ENCODE measurements around the gene ANKRD31. TPM values are rescaled to one million over a fixed set of nuclear protein-coding genes. Genes with fewer than 3 reads are reported as not detected.
"Not testable (repeated sequence)": the region's sequence is repeated elsewhere in the genome, so short reads cannot be mapped to it uniquely, and the experiment has no call there.

The ANKRD31 gene
- total RNA-seq, 1 experiment from 2014 or later, result 0.15 TPM

DNA sequence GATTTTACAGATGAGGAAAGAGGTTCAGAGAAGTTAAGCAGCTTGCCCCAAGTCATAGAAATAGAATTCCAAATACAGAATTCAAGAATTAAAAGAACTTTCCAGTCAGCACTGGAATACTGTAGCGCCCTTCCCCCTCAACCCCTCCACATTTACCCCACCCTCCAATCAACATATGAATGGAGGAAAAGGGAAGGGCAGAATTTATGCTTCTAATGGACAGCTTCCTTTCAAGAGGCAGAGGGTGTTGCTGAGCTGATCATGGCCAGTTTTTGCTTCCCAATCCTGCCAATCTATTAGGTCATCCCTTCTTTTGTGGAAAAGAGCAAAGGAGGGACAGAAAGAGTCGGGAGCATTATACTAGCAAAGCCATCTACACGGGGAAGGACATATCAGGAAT, 39.1 kb upstream of the ANKRD31 start:
- Histone ChIP-seq H3K4me1 (ENCODE audit: insufficient read depth, low read length, poor library complexity, severe bottlenecking) (no peaks in the 10 kb centered on the region), H3K9me3 (ENCODE audit: low read depth, low read length, poor library complexity, severe bottlenecking) (no peaks in the 10 kb centered on the region), H3K27me3 (replicated peaks; ENCODE audit: insufficient read depth, low read depth, low read length, poor library complexity) (no peaks in the 10 kb centered on the region), H3K4me3 (ENCODE audit: low read depth, low read length, poor library complexity, severe bottlenecking) (no peak overlapping the region), H3K36me3 (ENCODE audit: insufficient read depth, low read length, poor library complexity, severe bottlenecking) (no peaks in the 10 kb centered on the region), H3K27ac (ENCODE audit: low read depth, low read length, poor library complexity, severe bottlenecking) (no peak overlapping the region)
- ChIA-PET CTCF (interaction anchor here (0.7 kb wide), 1 partner anchor 550 kb away, joined by 3 read pairs; no protein-coding TSS in a partner anchor), POLR2A (ENCODE audit: low non-redundant PET) (no interaction called here)
- intact Hi-C loops (cut with micrococcal nuclease; ENCODE audit: unreplicated experiment), result no loop called here
- DNase-seq (ENCODE audit: low spot score), result no peak
- no TSS peak for BruUV-seq (replicated peaks)
- TF ChIP-seq CTCF (conservative IDR thresholded peaks at IDR 0.05; ENCODE audit: low read depth, low read length), result no peak
- no peak for TF ChIP-seq EZH2 (IDR thresholded peaks at IDR 0.05; ENCODE audit: borderline replicate concordance, low read depth, low read length, poor library complexity, severe bottlenecking)

DNA sequence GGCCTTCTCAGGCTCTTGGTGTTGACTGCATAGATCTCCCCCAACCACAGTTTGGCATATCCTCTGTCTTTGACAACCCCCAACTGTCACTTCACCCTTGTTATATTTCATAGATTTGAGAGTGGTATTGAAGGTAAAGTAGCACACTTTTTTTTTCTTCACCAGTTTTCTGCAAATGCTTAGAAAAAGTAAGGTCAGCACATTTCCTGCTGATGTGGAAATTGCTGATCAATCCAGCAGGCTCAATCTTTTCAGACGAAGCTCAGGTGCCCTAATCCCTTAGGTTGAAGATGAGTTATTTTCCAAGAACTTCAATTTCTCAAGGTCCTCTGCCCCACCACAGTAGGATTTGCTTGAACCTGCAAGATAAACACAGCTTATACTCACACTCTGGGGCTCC, 38.5 kb upstream of the ANKRD31 start:
- H3K27me3 ChIP-seq (replicated peaks; ENCODE audit: insufficient read depth, low read depth, low read length, poor library complexity), result no peaks in the 10 kb centered on the region
- intact Hi-C loops (cut with micrococcal nuclease; ENCODE audit: unreplicated experiment), result no loop called here
- H3K36me3 ChIP-seq (ENCODE audit: insufficient read depth, low read length, poor library complexity, severe bottlenecking), result no peaks in the 10 kb centered on the region
- POLR2A ChIA-PET (ENCODE audit: low non-redundant PET), result no interaction called here
- no peaks in the 10 kb centered on the region for H3K9me3 ChIP-seq (ENCODE audit: low read depth, low read length, poor library complexity, severe bottlenecking)
- no peak for TF ChIP-seq CTCF (conservative IDR thresholded peaks at IDR 0.05; ENCODE audit: low read depth, low read length)
- no peak for TF ChIP-seq EZH2 (IDR thresholded peaks at IDR 0.05; ENCODE audit: borderline replicate concordance, low read depth, low read length, poor library complexity, severe bottlenecking)
- H3K27ac ChIP-seq (ENCODE audit: low read depth, low read length, poor library complexity, severe bottlenecking), result no peak overlapping the region
- CTCF ChIA-PET, result interaction anchor here (0.7 kb wide), 1 partner anchor 549 kb away, joined by 3 read pairs; no protein-coding TSS in a partner anchor
- H3K4me3 ChIP-seq (ENCODE audit: low read depth, low read length, poor library complexity, severe bottlenecking), result no peak overlapping the region
- no peak for DNase-seq (ENCODE audit: low spot score)
- BruUV-seq (replicated peaks), result no TSS peak
- H3K4me1 ChIP-seq (ENCODE audit: insufficient read depth, low read length, poor library complexity, severe bottlenecking), result no peaks in the 10 kb centered on the region

- no peak overlapping the region for H3K4me3 ChIP-seq (ENCODE audit: low read depth, low read length, poor library complexity, severe bottlenecking)
- CTCF ChIA-PET, result no interaction called here
- BruUV-seq (replicated peaks), result no TSS peak
- H3K36me3 ChIP-seq (ENCODE audit: insufficient read depth, low read length, poor library complexity, severe bottlenecking), result no peaks in the 10 kb centered on the region
- no peak for DNase-seq (ENCODE audit: low spot score)
- TF ChIP-seq EZH2 (IDR thresholded peaks at IDR 0.05; ENCODE audit: borderline replicate concordance, low read depth, low read length, poor library complexity, severe bottlenecking) (no peak), CTCF (conservative IDR thresholded peaks at IDR 0.05; ENCODE audit: low read depth, low read length) (no peak)
- H3K27ac ChIP-seq (ENCODE audit: low read depth, low read length, poor library complexity, severe bottlenecking), result no peak overlapping the region
- intact Hi-C loops (cut with micrococcal nuclease; ENCODE audit: unreplicated experiment), result no loop called here
- no peaks in the 10 kb centered on the region for H3K27me3 ChIP-seq (replicated peaks; ENCODE audit: insufficient read depth, low read depth, low read length, poor library complexity)
- POLR2A ChIA-PET (ENCODE audit: low non-redundant PET), result no interaction called here
- no peaks in the 10 kb centered on the region for H3K4me1 ChIP-seq (ENCODE audit: insufficient read depth, low read length, poor library complexity, severe bottlenecking)
- H3K9me3 ChIP-seq (ENCODE audit: low read depth, low read length, poor library complexity, severe bottlenecking), result no peaks in the 10 kb centered on the region
Measured at GRCh38 chr5:75274486-75274885, 37.8 kb upstream of the ANKRD31 start.

- CTCF ChIA-PET; H3K27ac ChIP-seq (ENCODE audit: low read depth, low read length, poor library complexity, severe bottlenecking); H3K36me3 ChIP-seq (ENCODE audit: insufficient read depth, low read length, poor library complexity, severe bottlenecking); POLR2A ChIA-PET (ENCODE audit: low non-redundant PET); H3K9me3 ChIP-seq (ENCODE audit: low read depth, low read length, poor library complexity, severe bottlenecking); DNase-seq (ENCODE audit: low spot score); intact Hi-C loops (cut with micrococcal nuclease; ENCODE audit: unreplicated experiment); H3K4me1 ChIP-seq (ENCODE audit: insufficient read depth, low read length, poor library complexity, severe bottlenecking); H3K27me3 ChIP-seq (replicated peaks; ENCODE audit: insufficient read depth, low read depth, low read length, poor library complexity); H3K4me3 ChIP-seq (ENCODE audit: low read depth, low read length, poor library complexity, severe bottlenecking); BruUV-seq (replicated peaks): not testable (repeated sequence)
Measured at GRCh38 chr5:75270605-75271004, 33.9 kb upstream of the ANKRD31 start.

Measured in A673 (cell line).